GM18909 (cell line): ENCODE data around the gene FIS1.
"Not testable (repeated sequence)": the region's sequence is repeated elsewhere in the genome, so short reads cannot be mapped to it uniquely, and the experiment has no call there.

Experiments
- ATAC-seq: cut with Tn5 transposase; IDR thresholded peaks from one replicate; pipeline ENCODE4 v1.9.1; 2021; ENCODE audit warnings: mild to moderate bottlenecking; ENCODE audit not compliant: unreplicated experiment, poor library complexity

Gene FIS1

GRCh38 chr7:101244375-101245146 lies at the start of gene FIS1:
FIS1 (minus strand) TSS chr7:101245081; CDS start chr7:101245004, 77 bp downstream.
- ATAC-seq, result peak; percentile 91

- ATAC-seq, result no peak
Observed at GRCh38 chr7:101294039-101294831, 49.4 kb upstream of the FIS1 start.

DNA sequence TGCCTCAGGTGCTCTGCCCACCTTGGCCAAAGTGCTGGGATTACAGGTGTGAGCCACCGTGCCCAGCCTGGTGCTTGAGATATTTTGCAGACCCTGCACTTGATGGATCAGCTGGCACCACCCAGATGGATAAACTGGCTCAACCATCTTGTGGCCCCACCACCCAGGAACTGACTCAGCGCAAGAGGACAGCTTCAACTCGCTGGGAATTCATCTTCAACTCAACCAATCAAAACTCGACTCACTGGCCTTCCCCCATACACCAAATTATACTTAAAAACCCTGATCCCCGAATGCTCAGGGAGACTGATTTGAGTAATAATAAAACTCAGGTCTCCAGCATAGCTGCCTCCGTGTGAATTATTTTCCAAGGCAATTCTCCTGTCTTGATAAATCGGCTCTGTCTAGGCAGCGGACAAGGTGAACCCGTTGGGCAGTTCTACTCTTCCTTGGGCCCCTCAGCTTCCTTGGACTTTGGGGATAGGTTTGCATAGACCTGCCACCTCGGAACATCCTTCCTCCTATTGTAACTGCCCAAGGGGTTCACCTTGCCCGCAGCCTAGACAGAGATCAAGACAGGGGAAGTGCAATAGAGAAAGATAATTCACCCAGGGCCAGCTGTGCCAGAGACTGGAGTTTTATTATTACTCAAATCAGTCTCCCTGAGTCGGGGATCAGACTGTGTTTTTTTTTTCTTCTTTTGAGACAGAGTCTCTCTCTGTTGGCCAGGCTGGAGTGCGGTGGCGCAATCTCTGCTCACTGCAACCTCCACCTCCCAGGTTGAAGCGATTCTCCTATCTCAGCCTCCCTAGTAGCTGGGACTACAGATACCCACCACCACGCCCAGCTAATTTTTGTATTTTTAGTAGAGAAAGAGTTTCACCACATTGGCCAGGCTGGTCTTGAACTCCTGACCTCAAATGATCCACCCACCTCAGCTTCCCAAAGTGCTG lies 48.5 kb upstream of the FIS1 start:
- ATAC-seq, result not testable (repeated sequence)

DNA sequence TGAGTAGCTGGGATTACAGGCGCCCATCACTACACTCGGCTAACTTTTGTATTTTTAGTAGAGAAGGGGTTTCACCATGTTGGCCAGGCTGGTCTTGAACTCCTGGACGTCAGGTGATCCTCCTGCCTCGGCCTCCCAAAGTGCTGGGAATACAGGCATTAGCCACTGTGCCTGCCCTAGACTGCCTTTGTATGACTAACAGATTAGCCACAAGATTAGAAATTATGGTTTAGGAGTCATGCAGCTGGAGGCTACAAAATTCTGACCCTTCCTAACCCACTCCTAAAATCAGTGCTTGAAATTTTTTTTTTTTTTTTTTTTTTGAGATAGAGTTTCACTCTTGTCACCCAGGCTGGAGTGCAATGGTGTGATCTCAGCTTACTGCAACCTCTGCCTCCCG lies 47.7 kb upstream of the FIS1 start:
- ATAC-seq, result not testable (repeated sequence)

DNA sequence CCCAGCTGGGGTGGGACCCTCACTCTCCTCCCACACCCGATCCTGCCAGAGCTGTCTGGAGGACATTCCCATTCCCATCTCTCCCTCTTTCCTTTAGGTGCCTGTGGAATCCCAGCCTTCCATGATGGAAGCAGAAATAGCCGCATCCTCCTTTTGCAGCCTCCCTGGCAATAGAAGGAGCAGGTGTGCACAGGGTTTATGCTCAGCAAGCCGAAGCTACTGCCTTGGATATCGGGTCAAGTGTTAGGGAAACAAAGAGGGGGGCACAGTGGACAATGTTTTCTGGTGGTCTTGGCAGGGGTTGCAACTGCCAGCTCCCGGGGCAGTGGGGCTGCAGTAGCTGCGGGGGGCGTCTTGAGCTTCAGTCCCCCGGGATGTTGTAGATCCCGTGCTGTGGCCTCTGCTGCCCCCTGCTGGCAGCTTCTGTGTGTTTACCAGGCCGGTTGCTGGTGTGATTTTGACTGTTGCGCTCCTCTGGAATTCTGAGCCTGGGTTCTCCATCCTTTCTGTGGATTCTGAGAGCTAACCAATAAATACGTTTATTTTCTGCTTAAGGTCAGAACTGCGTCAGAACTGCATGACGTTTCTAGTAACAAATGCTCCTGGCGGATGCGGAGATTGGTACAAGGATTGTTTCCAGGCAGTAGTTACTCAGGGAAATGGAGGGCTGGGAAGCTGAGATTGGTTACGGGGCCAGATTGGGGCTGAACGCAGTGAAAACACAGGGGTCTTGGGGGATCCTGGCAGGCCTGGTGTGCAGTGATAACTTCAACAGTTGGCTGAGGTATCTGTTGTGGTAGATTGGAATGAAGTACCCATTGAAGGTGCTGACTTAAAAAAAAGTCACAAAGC lies 45.5 kb upstream of the FIS1 start:
- peak; percentile 39 for ATAC-seq

DNA sequence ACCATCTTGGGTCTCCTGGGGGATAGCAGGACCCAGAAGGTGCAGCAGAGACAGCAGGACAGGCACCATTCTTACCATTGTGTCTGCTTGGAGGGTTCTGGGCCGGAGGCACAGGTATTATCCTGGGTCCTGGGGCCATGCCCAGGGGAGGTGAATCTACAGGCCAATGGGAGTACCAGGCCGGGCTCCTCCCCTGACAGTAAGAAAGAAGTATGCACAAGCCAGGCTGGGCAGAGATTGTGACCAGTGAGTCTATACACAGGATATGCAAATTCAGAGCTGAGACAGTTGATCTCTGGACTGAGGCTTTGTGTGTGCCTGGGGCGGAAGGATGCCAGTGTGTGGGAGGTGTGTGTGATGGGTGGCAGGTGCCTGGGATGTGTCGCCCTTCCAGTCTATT lies 44.8 kb upstream of the FIS1 start:
- ATAC-seq, result peak; percentile 83

- no peak for ATAC-seq
Observed at GRCh38 chr7:101288439-101288838, 43.6 kb upstream of the FIS1 start.

GRCh38 chr7:101287032-101287431 lies 42.2 kb upstream of the FIS1 start:
- ATAC-seq, result no peak

GRCh38 chr7:101285880-101286279 lies 41.0 kb upstream of the FIS1 start:
- ATAC-seq, result not testable (repeated sequence)

DNA sequence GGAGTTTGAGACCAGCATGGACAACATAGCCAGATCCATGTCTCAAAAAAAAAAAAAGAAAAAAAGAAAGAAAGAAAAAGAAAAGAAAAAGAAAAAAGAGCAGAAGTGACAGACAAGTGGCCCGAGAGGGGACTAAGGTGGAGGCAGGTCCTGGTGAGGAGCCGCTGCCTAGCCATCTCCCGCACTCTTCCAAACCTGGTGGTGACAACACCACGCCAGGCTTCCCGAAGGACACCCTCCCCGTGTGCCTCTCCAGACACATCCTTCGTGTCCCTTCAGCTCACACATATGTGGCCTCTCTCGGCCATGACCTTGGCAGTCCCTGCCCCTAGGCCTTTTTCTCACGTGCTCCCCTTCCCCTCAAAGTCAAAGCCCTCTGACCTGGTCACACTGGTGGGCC lies 40.3 kb upstream of the FIS1 start:
- ATAC-seq, result no peak

GRCh38 chr7:101280912-101281311 lies 36.0 kb upstream of the FIS1 start:
- not testable (repeated sequence) for ATAC-seq

DNA sequence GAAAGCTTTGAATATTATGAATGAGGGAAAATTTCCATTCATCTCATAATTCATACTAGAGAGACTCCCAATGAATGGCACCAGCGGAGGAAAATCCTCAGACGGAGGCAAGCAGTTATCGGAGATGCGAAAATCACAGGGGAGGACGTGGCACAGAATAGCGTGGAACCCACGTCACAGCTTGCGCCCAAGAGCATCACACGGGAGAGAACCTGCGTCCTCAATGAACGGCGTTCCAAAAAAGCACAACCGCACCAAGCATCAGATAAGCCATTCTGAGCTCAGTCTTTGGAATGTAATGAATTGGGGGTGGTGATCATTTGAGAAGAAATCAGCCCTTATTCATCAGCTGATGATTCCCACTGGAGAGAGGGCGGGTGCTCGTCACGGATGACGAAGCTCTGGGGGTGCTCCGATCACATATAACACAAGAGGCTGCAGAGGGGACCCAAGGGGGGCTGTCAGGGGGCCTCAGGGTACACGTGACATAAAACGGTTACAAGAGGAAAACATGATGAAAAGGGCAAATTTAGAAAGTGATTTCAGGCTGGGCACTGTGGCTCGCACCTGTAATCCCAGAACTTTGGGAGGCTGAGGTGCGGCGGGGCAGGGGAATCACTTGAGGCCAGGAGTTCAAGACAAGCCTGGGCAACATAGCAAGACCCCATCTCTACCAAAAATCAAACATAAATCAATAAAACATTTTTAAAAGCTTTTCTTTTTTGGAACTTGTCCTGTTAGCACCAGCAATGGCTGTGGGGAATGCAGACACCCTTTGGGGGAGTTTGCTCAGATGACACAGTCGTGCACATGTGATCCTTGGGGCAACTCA lies 33.8 kb upstream of the FIS1 start:
- ATAC-seq, result no peak

- ATAC-seq, result no peak
Observed at GRCh38 chr7:101277155-101277554, 32.3 kb upstream of the FIS1 start.

DNA sequence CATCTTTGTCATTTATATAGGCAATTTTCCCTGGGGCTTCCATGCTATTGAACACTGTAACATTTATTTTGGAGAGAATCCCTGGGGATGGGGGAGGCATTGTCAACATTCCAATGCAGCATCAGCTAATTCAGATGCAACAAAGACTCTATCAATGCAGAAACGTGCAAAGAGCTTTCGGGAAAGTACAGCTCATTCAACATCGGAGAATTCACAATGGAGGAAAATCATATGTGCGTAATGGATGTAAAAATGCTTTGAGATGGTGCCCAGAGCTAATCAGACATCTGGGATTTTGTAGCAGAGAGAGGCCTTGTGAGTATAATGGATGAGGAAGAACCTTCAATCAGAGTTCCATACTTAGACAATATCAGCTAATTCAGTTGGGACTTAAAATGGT lies 28.3 kb upstream of the FIS1 start:
- ATAC-seq, result no peak

DNA sequence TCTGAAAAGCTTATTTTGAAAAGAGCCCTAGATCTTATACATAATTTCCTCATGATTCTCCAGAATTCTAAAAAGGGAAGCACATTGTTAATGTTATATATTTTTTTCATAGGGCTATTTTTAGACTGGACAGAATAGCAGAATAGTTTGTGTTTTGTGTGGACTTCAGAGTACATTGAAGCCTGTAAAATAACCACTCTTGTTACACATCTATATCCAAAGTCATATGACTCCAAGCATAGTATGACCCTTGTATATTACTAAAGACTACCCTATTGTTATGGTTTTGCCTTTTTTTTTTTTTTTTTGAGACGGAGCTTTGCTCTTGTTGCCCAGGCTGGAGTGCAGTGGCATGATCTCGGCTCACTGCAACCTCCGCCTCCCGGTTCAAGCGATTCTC lies 26.1 kb upstream of the FIS1 start:
- no peak for ATAC-seq

DNA sequence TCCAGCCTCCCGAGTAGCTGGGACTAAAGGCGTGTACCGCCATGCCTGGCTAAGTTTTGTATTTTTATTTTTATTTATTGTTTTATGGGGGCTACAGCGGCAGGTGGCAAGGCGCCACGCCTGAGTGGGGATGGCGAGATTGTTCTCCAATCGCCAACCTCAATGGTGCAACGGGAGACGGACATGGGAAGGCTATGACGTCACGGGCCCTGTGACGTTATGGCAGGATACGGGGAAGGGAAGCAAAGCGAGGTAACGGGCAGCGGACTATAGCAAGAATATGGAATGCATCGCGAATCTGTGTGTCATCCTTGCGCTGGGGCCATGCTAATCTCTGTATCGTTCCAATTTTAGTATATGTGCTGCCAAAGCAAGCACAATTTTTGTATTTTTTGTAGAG lies 24.8 kb upstream of the FIS1 start:
- no peak for ATAC-seq

- ATAC-seq, result no peak
Observed at GRCh38 chr7:101265622-101266516, 21.0 kb upstream of the FIS1 start.
